Eye (tissue), 1 donor: ENCODE data around the gene CLCNKA.

Source experiments
- DNase-seq: peaks from one replicate; pipeline ENCODE4 v3.0.0-alpha.2; 2015

Gene CLCNKA

GRCh38 chr1:16082283-16083038 lies 60.6 kb downstream of the CLCNKA start:
- DNase-seq = peak; percentile 87

GRCh38 chr1:16083486-16083885 lies 61.6 kb downstream of the CLCNKA start:
- no peak for DNase-seq
